HEK293 (cell line): ENCODE data around the gene FZR1.
A peak's percentile ranks its signal among the peaks of the same experiment; 100 is the strongest.

Source experiments
- CTCF ChIA-PET: fragments of 350-600 bp; formaldehyde crosslinking; extraction: SDS; loops from one replicate; lab custom pipeline; 2021; ENCODE audit warnings: antibody characterized with exemption; lab: Yijun Ruan, JAX
- POLR2A ChIA-PET: fragments of 300-600 bp; formaldehyde crosslinking; extraction: SDS; loops from one replicate; lab custom pipeline; 2020; ENCODE audit warnings: antibody characterized with exemption, inconsistent platforms; lab: Yijun Ruan, JAX
- H3K27ac ChIP-seq: fragments of 200-500 bp; sonication (Bioruptor generic); 2 replicates; pipeline ENCODE4 v1.5.1; 2014; ENCODE audit warnings: low read depth, low read length, control low read depth, inconsistent platforms; ENCODE audit errors: extremely low read depth
- H3K36me3 ChIP-seq, 2 experiments: fragments of 200-500 bp in 1 of 2; sonication (Bioruptor generic) in 1 of 2; 1 replicate in 1 of 2; 2 replicates in 1 of 2; pipeline ENCODE4 v1.5.1; 2014 to 2017; ENCODE audit warnings: inconsistent platforms in 2 of 2, low read length in 2 of 2; ENCODE audit not compliant: control insufficient read depth in 2 of 2, insufficient read depth in 1 of 2
- H3K4me1 ChIP-seq: fragments of 200-500 bp; sonication (Bioruptor generic); 2 replicates; pipeline ENCODE4 v1.5.1; 2014; ENCODE audit warnings: mild to moderate bottlenecking, low read length, inconsistent platforms; ENCODE audit not compliant: control insufficient read depth, insufficient read depth
- H3K4me3 ChIP-seq: 2 replicates; pipeline ENCODE4 v1.5.1; 2011; ENCODE audit warnings: low read depth, mild to moderate bottlenecking, control low read depth, low read length, moderate library complexity
- H3K9me3 ChIP-seq: fragments of 200-500 bp; sonication (Bioruptor generic); 2 replicates; pipeline ENCODE4 v1.5.1; 2014; ENCODE audit warnings: low read depth, low read length, inconsistent platforms; ENCODE audit not compliant: control insufficient read depth, insufficient read depth
- KLF1 ChIP-seq: fragments of 450-650 bp; formaldehyde crosslinking; IDR thresholded peaks from 2 replicates; pipeline ENCODE4 v1.5.1; 2016; ENCODE audit warnings: missing biosample characterization, missing genetic modification characterization
- REST ChIP-seq: fragments of 450-650 bp; formaldehyde crosslinking; IDR thresholded peaks from 2 replicates; pipeline ENCODE4 v1.5.1; 2016; ENCODE audit warnings: missing biosample characterization, missing genetic modification characterization
- SCRT2 ChIP-seq: fragments of 450-650 bp; formaldehyde crosslinking; IDR thresholded peaks from 2 replicates; pipeline ENCODE4 v1.5.1; 2016; ENCODE audit warnings: missing biosample characterization, missing genetic modification characterization
- SP3 ChIP-seq: fragments of 450-650 bp; formaldehyde crosslinking; IDR thresholded peaks from 2 replicates; pipeline ENCODE4 v1.5.1; 2016; ENCODE audit warnings: missing biosample characterization, missing genetic modification characterization
- ZBTB7A ChIP-seq: fragments of 450-650 bp; formaldehyde crosslinking; IDR thresholded peaks from 2 replicates; pipeline ENCODE4 v1.5.1; 2016; ENCODE audit warnings: low read depth, missing biosample characterization, missing genetic modification characterization
- ZEB2 ChIP-seq: fragments of 450-650 bp; formaldehyde crosslinking; IDR thresholded peaks from 2 replicates; pipeline ENCODE4 v1.5.1; 2016; ENCODE audit warnings: missing biosample characterization, missing genetic modification characterization
- ZFP37 ChIP-seq: fragments of 450-650 bp; formaldehyde crosslinking; IDR thresholded peaks from 2 replicates; pipeline ENCODE4 v1.5.1; 2016; ENCODE audit warnings: missing biosample characterization, missing genetic modification characterization
- ZNF2 ChIP-seq: fragments of 450-650 bp; formaldehyde crosslinking; IDR thresholded peaks from 2 replicates; pipeline ENCODE4 v1.5.1; 2016; ENCODE audit warnings: missing biosample characterization, missing genetic modification characterization
- ZNF473 ChIP-seq: fragments of 450-650 bp; formaldehyde crosslinking; IDR thresholded peaks from 2 replicates; pipeline ENCODE4 v1.5.1; 2017; ENCODE audit warnings: missing biosample characterization, missing genetic modification characterization
- ZNF48 ChIP-seq: fragments of 450-650 bp; formaldehyde crosslinking; IDR thresholded peaks from 2 replicates; pipeline ENCODE4 v1.5.1; 2016; ENCODE audit warnings: missing biosample characterization, missing genetic modification characterization
- ZNF514 ChIP-seq: fragments of 450-650 bp; formaldehyde crosslinking; IDR thresholded peaks from 2 replicates; pipeline ENCODE4 v1.5.1; 2016; ENCODE audit warnings: missing biosample characterization, missing genetic modification characterization
- ZNF580 ChIP-seq: fragments of 450-650 bp; formaldehyde crosslinking; IDR thresholded peaks from 2 replicates; pipeline ENCODE4 v1.5.1; 2016; ENCODE audit warnings: missing biosample characterization, missing genetic modification characterization
- ZNF610 ChIP-seq: fragments of 450-650 bp; formaldehyde crosslinking; IDR thresholded peaks from 2 replicates; pipeline ENCODE4 v1.5.1; 2016; ENCODE audit warnings: missing biosample characterization, missing genetic modification characterization, borderline replicate concordance
- ZNF623 ChIP-seq: fragments of 450-650 bp; formaldehyde crosslinking; IDR thresholded peaks from 2 replicates; pipeline ENCODE4 v1.5.1; 2016; ENCODE audit warnings: missing biosample characterization, missing genetic modification characterization
- ZNF624 ChIP-seq: fragments of 450-650 bp; formaldehyde crosslinking; IDR thresholded peaks from 2 replicates; pipeline ENCODE4 v1.5.1; 2017; ENCODE audit warnings: missing biosample characterization, missing genetic modification characterization
- ZNF76 ChIP-seq: fragments of 450-650 bp; formaldehyde crosslinking; IDR thresholded peaks from 2 replicates; pipeline ENCODE4; 2016; ENCODE audit warnings: low read depth, missing biosample characterization, missing genetic modification characterization, borderline replicate concordance
- TF ChIP-seq, protein P1 (sequence below): fragments of 450-650 bp; formaldehyde crosslinking; IDR thresholded peaks from 2 replicates; pipeline ENCODE4 v1.5.1; 2016; ENCODE audit warnings: missing biosample characterization, missing genetic modification characterization
- TF ChIP-seq, protein P2 (sequence below): fragments of 450-650 bp; formaldehyde crosslinking; IDR thresholded peaks from 2 replicates; pipeline ENCODE4 v1.5.1; 2016; ENCODE audit warnings: missing biosample characterization, missing genetic modification characterization, low read depth
- TF ChIP-seq, protein P3 (sequence below): fragments of 450-650 bp; formaldehyde crosslinking; IDR thresholded peaks from 2 replicates; pipeline ENCODE4 v1.5.1; 2017; ENCODE audit warnings: missing biosample characterization, missing genetic modification characterization
- TF ChIP-seq, protein P4 (sequence below): fragments of 450-650 bp; formaldehyde crosslinking; IDR thresholded peaks from 2 replicates; pipeline ENCODE4 v1.5.1; 2016; ENCODE audit warnings: missing biosample characterization, missing genetic modification characterization

The FZR1 gene

DNA sequence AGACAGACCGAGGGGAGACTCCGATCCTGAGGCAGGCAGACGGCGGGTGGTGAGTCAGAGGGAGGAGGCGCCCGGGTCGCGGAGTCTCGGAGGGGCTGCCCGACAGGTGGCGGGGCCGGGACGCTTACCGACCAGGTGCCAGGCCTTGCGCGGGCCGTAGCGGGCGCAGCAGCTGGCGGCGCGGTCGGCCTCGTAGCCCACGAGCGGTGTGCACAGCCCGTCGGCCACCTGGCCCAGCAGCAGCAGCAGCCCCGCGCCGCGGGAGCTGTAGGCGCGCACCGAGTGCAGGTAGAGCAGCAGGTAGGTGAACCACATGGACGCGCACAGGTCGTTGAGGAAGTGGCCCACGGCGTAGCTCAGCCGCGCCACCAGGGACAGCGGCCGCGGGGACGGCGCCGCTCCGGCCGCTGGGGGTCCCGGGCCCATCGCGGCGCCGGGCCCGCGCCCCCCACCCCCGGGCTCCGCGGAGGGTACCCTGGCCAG is 50.9 kb downstream of the FZR1 start:
- ChIA-PET POLR2A (interaction anchor here (0.6 to 1.4 kb wide), 6 partner anchors 12 to 20 kb away, joined by 3 to 7 read pairs (median 3); no protein-coding TSS in a partner anchor), CTCF (interaction anchor here (0.6 to 1.5 kb wide), 6 partner anchors 11 to 583 kb away, joined by 3 to 6 read pairs (median 4); no protein-coding TSS in a partner anchor)
- H3K36me3 ChIP-seq = no peaks in the 10 kb centered on the region; a peak in 1 of 3 replicates
- TF ChIP-seq ZEB2 (tag by site-specific recombination) (peak; percentile 37; the same call in 1 of the 2 replicates), REST (tag by site-specific recombination) (peak; percentile 83), ZNF48 (tag by site-specific recombination) (no peak), ZBTB7A (0 out of 2 replicates have a peak, but pooled peaks have one; percentile 7), SCRT2 (tag by site-specific recombination) (peak; percentile 73), ZNF76 (peak; percentile 5; the same call in 1 of the 2 replicates), KLF1 (tag by site-specific recombination) (no peak), ZNF580 (tag by site-specific recombination) (no peak), ZNF2 (tag by site-specific recombination) (0 out of 2 replicates have a peak, but pooled peaks have one; percentile 13)
- TF ChIP-seq, protein P1, sequence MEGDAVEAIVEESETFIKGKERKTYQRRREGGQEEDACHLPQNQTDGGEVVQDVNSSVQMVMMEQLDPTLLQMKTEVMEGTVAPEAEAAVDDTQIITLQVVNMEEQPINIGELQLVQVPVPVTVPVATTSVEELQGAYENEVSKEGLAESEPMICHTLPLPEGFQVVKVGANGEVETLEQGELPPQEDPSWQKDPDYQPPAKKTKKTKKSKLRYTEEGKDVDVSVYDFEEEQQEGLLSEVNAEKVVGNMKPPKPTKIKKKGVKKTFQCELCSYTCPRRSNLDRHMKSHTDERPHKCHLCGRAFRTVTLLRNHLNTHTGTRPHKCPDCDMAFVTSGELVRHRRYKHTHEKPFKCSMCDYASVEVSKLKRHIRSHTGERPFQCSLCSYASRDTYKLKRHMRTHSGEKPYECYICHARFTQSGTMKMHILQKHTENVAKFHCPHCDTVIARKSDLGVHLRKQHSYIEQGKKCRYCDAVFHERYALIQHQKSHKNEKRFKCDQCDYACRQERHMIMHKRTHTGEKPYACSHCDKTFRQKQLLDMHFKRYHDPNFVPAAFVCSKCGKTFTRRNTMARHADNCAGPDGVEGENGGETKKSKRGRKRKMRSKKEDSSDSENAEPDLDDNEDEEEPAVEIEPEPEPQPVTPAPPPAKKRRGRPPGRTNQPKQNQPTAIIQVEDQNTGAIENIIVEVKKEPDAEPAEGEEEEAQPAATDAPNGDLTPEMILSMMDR (tag by site-specific recombination) = peak; percentile 77
- 0 out of 2 replicates have a peak, but pooled peaks cover 2% of the 10 kb centered on the region for H3K4me1 ChIP-seq
- no peaks in the 10 kb centered on the region for H3K9me3 ChIP-seq
- H3K4me3 ChIP-seq = peak overlapping the region; percentile 85
- peak overlapping the region; percentile 42; the same call in 1 of the 2 replicates for H3K27ac ChIP-seq

GRCh38 chr19:3557461-3558248 is 51.5 kb downstream of the FZR1 start, which contains the start of gene MFSD12:
Gene MFSD12 (minus strand): TSS chr19:3557586. CDS start chr19:3557403, 183 bp downstream.
- 0 out of 2 replicates have a peak, but pooled peaks cover 2% of the 10 kb centered on the region for H3K4me1 ChIP-seq
- H3K36me3 ChIP-seq = no peaks in the 10 kb centered on the region; a peak in 1 of 3 replicates
- CTCF ChIA-PET = interaction anchor here (0.6 to 1.5 kb wide), 5 partner anchors 9 to 18 kb away, joined by 3 to 6 read pairs (median 3); no protein-coding TSS in a partner anchor
- H3K27ac ChIP-seq = peak within 1 kb of the TSS; percentile 42; the same call in 1 of the 2 replicates
- peak within 1 kb of the TSS; percentile 85 for H3K4me3 ChIP-seq
- H3K9me3 ChIP-seq = no peaks in the 10 kb centered on the region
- POLR2A ChIA-PET = interaction anchor here (0.8 to 1.4 kb wide), 4 partner anchors 10 to 205 kb away, joined by 3 to 4 read pairs (median 4); partner anchors contain the start of gene MRPL54
- TF ChIP-seq ZNF623 (tag by site-specific recombination) = peak; percentile 37; the same call in 1 of the 2 replicates
- peak; percentile 69; the same call in 1 of the 2 replicates for TF ChIP-seq ZNF610 (tag by site-specific recombination)
- TF ChIP-seq, protein P2, sequence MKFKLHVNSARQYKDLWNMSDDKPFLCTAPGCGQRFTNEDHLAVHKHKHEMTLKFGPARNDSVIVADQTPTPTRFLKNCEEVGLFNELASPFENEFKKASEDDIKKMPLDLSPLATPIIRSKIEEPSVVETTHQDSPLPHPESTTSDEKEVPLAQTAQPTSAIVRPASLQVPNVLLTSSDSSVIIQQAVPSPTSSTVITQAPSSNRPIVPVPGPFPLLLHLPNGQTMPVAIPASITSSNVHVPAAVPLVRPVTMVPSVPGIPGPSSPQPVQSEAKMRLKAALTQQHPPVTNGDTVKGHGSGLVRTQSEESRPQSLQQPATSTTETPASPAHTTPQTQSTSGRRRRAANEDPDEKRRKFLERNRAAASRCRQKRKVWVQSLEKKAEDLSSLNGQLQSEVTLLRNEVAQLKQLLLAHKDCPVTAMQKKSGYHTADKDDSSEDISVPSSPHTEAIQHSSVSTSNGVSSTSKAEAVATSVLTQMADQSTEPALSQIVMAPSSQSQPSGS (tag by site-specific recombination) = peak; percentile 22; the same call in 1 of the 2 replicates
- TF ChIP-seq, protein P3, sequence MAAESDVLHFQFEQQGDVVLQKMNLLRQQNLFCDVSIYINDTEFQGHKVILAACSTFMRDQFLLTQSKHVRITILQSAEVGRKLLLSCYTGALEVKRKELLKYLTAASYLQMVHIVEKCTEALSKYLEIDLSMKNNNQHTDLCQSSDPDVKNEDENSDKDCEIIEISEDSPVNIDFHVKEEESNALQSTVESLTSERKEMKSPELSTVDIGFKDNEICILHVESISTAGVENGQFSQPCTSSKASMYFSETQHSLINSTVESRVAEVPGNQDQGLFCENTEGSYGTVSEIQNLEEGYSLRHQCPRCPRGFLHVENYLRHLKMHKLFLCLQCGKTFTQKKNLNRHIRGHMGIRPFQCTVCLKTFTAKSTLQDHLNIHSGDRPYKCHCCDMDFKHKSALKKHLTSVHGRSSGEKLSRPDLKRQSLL (tag by site-specific recombination) = 0 out of 2 replicates have a peak, but pooled peaks have one; percentile 17
- TF ChIP-seq ZNF48 (tag by site-specific recombination) = no peak
- no peak for TF ChIP-seq ZNF473
- TF ChIP-seq ZNF624 (tag by site-specific recombination) = no peak
- TF ChIP-seq, protein P4, sequence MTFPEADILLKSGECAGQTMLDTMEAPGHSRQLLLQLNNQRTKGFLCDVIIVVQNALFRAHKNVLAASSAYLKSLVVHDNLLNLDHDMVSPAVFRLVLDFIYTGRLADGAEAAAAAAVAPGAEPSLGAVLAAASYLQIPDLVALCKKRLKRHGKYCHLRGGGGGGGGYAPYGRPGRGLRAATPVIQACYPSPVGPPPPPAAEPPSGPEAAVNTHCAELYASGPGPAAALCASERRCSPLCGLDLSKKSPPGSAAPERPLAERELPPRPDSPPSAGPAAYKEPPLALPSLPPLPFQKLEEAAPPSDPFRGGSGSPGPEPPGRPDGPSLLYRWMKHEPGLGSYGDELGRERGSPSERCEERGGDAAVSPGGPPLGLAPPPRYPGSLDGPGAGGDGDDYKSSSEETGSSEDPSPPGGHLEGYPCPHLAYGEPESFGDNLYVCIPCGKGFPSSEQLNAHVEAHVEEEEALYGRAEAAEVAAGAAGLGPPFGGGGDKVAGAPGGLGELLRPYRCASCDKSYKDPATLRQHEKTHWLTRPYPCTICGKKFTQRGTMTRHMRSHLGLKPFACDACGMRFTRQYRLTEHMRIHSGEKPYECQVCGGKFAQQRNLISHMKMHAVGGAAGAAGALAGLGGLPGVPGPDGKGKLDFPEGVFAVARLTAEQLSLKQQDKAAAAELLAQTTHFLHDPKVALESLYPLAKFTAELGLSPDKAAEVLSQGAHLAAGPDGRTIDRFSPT (tag by site-specific recombination) = peak; percentile 68
- TF ChIP-seq ZNF514 = no peak
- TF ChIP-seq SP3 (tag by site-specific recombination) = peak; percentile 98
- peak; percentile 74 for TF ChIP-seq ZFP37 (tag by site-specific recombination)
